ENCODE results near the gene S100G. TPM values are rescaled to one million over a fixed set of nuclear protein-coding genes. Genes with fewer than 3 reads are reported as not detected.

The S100G gene
- total RNA-seq, 2 experiments from 2014 or later, result not detected

DNA sequence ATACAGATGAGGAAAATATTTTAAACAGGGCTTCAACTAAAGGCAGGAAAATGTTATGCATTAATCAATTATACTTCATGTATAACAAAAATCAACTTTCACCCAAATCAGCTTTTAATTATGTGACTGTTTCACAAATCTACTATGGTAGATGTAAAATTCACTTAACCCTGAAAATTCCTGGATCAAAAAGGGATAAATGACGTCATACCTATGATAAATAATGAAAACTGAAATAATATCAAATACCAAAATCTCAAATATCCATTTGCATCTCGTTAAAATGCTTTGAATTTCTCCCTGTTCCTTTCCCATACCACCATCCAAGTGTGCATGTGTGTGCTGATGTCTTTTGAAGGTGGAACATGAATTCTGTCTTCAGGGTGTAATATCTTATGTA, 11.5 kb downstream of the S100G start:
- no peak for DNase-seq (ENCODE audit: low spot score)
- H3K79me2 ChIP-seq (ENCODE audit: insufficient read depth, low read depth, low read length), result no peaks in the 10 kb centered on the region
- CTCF ChIA-PET (ENCODE audit: unreplicated experiment), result no interaction called here
- no peaks in the 10 kb centered on the region for H3K4me1 ChIP-seq (ENCODE audit: insufficient read depth, low read length, poor library complexity, severe bottlenecking)
- TF ChIP-seq, protein P1, sequence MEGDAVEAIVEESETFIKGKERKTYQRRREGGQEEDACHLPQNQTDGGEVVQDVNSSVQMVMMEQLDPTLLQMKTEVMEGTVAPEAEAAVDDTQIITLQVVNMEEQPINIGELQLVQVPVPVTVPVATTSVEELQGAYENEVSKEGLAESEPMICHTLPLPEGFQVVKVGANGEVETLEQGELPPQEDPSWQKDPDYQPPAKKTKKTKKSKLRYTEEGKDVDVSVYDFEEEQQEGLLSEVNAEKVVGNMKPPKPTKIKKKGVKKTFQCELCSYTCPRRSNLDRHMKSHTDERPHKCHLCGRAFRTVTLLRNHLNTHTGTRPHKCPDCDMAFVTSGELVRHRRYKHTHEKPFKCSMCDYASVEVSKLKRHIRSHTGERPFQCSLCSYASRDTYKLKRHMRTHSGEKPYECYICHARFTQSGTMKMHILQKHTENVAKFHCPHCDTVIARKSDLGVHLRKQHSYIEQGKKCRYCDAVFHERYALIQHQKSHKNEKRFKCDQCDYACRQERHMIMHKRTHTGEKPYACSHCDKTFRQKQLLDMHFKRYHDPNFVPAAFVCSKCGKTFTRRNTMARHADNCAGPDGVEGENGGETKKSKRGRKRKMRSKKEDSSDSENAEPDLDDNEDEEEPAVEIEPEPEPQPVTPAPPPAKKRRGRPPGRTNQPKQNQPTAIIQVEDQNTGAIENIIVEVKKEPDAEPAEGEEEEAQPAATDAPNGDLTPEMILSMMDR (conservative IDR thresholded peaks at IDR 0.05; ENCODE audit: low read length), result no peak
- TF ChIP-seq EZH2phosphoT487 (IDR thresholded peaks at IDR 0.05; ENCODE audit: borderline replicate concordance, low read depth, low read length), result no peak
- H3K36me3 ChIP-seq (ENCODE audit: insufficient read depth, low read length), result peaks cover 6% of the 10 kb centered on the region; the same call in 1 of the 2 replicates
- no peak overlapping the region for H3K27ac ChIP-seq (ENCODE audit: low read depth, low read length, poor library complexity, severe bottlenecking)
- POLR2A ChIA-PET, result no interaction called here
- intact Hi-C loops (cut with micrococcal nuclease; ENCODE audit: unreplicated experiment), result no loop called here
- H3K9me3 ChIP-seq (ENCODE audit: low read length), result no peaks in the 10 kb centered on the region
- no peaks in the 10 kb centered on the region for H3K9me2 ChIP-seq (ENCODE audit: insufficient read depth, low read length)
- no peak overlapping the region for H3K4me2 ChIP-seq (ENCODE audit: low read length)
- H2AFZ ChIP-seq (ENCODE audit: low read length), result no peak overlapping the region
- no TSS peak for BruUV-seq (replicated peaks)
- H3K4me3 ChIP-seq (ENCODE audit: low read depth, low read length, poor library complexity, severe bottlenecking), result no peak overlapping the region
- H4K20me1 ChIP-seq (ENCODE audit: insufficient read depth, low read length), result no peaks in the 10 kb centered on the region

DNA sequence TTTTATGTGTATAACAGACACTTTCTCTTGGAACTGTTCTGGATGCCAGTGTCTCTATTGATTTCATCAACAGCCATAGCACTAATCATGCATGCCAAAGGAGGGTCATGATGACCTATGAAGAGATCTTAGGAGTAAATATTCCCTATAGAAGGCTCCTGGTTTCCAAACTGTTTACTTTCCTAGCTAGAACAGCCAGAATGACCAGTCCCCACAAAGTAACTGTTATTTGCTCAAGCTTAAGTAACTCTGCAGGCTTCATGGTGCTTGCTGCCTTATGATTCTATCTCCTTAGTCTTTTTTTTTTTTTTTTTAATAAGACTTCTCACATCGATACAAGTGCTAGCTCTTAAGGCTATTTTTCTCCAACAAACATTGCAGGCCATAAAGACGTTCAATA, 12.4 kb downstream of the S100G start:
- ChIA-PET POLR2A (interaction anchor here (0.7 kb wide), 2 partner anchors 14 to 123 kb away, joined by 3 to 4 read pairs; no protein-coding TSS in a partner anchor), CTCF (ENCODE audit: unreplicated experiment) (no interaction called here)
- intact Hi-C loops (cut with micrococcal nuclease; ENCODE audit: unreplicated experiment), result no loop called here
- no peak overlapping the region for H2AFZ ChIP-seq (ENCODE audit: low read length)
- no peaks in the 10 kb centered on the region for H3K79me2 ChIP-seq (ENCODE audit: insufficient read depth, low read depth, low read length)
- TF ChIP-seq EZH2phosphoT487 (IDR thresholded peaks at IDR 0.05; ENCODE audit: borderline replicate concordance, low read depth, low read length), result no peak
- TF ChIP-seq, protein P1 (conservative IDR thresholded peaks at IDR 0.05; ENCODE audit: low read length), result no peak
- no peak overlapping the region for H3K4me2 ChIP-seq (ENCODE audit: low read length)
- H3K9me3 ChIP-seq (ENCODE audit: low read length), result no peaks in the 10 kb centered on the region
- BruUV-seq (replicated peaks), result no TSS peak
- no peak for DNase-seq (ENCODE audit: low spot score)
- H3K4me1 ChIP-seq (ENCODE audit: insufficient read depth, low read length, poor library complexity, severe bottlenecking), result no peaks in the 10 kb centered on the region
- peaks cover 6% of the 10 kb centered on the region; the same call in 1 of the 2 replicates for H3K36me3 ChIP-seq (ENCODE audit: insufficient read depth, low read length)
- H4K20me1 ChIP-seq (ENCODE audit: insufficient read depth, low read length), result no peaks in the 10 kb centered on the region
- no peak overlapping the region for H3K4me3 ChIP-seq (ENCODE audit: low read depth, low read length, poor library complexity, severe bottlenecking)
- H3K9me2 ChIP-seq (ENCODE audit: insufficient read depth, low read length), result no peaks in the 10 kb centered on the region
- H3K27ac ChIP-seq (ENCODE audit: low read depth, low read length, poor library complexity, severe bottlenecking), result no peak overlapping the region

DNA sequence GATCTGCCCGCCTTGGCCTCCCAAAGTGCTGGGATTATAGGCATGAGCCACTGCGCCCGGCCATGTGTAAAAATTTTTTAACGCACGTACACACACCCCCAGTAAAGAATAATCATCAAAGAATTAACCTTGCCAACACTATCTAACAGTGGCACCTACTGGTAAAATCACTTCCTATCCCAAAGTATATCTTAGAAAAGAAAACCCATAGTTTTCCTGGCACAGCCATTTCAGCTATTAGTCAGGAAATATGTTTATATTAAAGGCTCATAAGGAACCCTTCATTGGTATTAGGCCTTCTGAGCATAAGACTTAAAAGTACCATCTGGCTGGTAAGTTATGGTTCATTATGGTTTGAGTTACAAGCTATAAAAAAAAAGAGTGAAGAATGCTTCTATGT, 14.1 kb downstream of the S100G start:
- H3K36me3 ChIP-seq (ENCODE audit: insufficient read depth, low read length), result peaks cover 9% of the 10 kb centered on the region
- CTCF ChIA-PET (ENCODE audit: unreplicated experiment), result no interaction called here
- no peaks in the 10 kb centered on the region for H3K79me2 ChIP-seq (ENCODE audit: insufficient read depth, low read depth, low read length)
- TF ChIP-seq, protein P1 (conservative IDR thresholded peaks at IDR 0.05; ENCODE audit: low read length), result no peak
- no peak for TF ChIP-seq EZH2phosphoT487 (IDR thresholded peaks at IDR 0.05; ENCODE audit: borderline replicate concordance, low read depth, low read length)
- no peak for DNase-seq (ENCODE audit: low spot score)
- BruUV-seq (replicated peaks), result no TSS peak
- no peak overlapping the region for H3K4me3 ChIP-seq (ENCODE audit: low read depth, low read length, poor library complexity, severe bottlenecking)
- POLR2A ChIA-PET, result interaction anchor here (0.5 to 0.7 kb wide), 2 partner anchors 10 to 80 kb away, joined by 3 read pairs; no protein-coding TSS in a partner anchor
- no peaks in the 10 kb centered on the region for H3K4me1 ChIP-seq (ENCODE audit: insufficient read depth, low read length, poor library complexity, severe bottlenecking)
- intact Hi-C loops (cut with micrococcal nuclease; ENCODE audit: unreplicated experiment), result no loop called here
- H3K9me3 ChIP-seq (ENCODE audit: low read length), result no peaks in the 10 kb centered on the region
- H4K20me1 ChIP-seq (ENCODE audit: insufficient read depth, low read length), result no peaks in the 10 kb centered on the region
- H3K9me2 ChIP-seq (ENCODE audit: insufficient read depth, low read length), result no peaks in the 10 kb centered on the region
- H3K4me2 ChIP-seq (ENCODE audit: low read length), result no peak overlapping the region
- no peak overlapping the region for H3K27ac ChIP-seq (ENCODE audit: low read depth, low read length, poor library complexity, severe bottlenecking)
- H2AFZ ChIP-seq (ENCODE audit: low read length), result no peak overlapping the region
